ENCODE results near the gene SELENOO. TPM values are rescaled to one million over a fixed set of nuclear protein-coding genes. Genes with fewer than 3 reads are reported as not detected.
A peak's percentile ranks its signal among the peaks of the same experiment; 100 is the strongest.

SELENOO gene
- total and polyA plus RNA-seq, 2 of the 13 experiments (the other 11 are each of a cell fraction or from before 2014, with no cell fraction given) = 14.4 to 19.0 TPM

GRCh38 chr22:50251477-50252081, 50.8 kb downstream of the SELENOO start (continued):
- TF ChIP-seq ASH2L (IDR thresholded peaks at IDR 0.05; ENCODE audit: insufficient read length, low read depth, low read length) (peak; percentile 8), ZNF746 (CRISPR knock-in tag; IDR thresholded peaks at IDR 0.05) (no peak), KLF9 (CRISPR knock-in tag; IDR thresholded peaks at IDR 0.05; ENCODE audit: low read depth) (no peak), IRF1 (CRISPR knock-in tag; IDR thresholded peaks at IDR 0.05; ENCODE audit: low read depth) (no peak), ZNF781 (CRISPR knock-in tag; IDR thresholded peaks at IDR 0.05; ENCODE audit: borderline replicate concordance, not compliant biosample characterization) (no peak), ZKSCAN5 (CRISPR knock-in tag; IDR thresholded peaks at IDR 0.05) (no peak), SMYD3 (CRISPR knock-in tag; IDR thresholded peaks at IDR 0.05) (no peak), ZNF383 (CRISPR knock-in tag; IDR thresholded peaks at IDR 0.05; ENCODE audit: borderline replicate concordance) (no peak), ZC3H13 (CRISPR knock-in tag; IDR thresholded peaks at IDR 0.05) (no peak), ZBED4 (CRISPR knock-in tag; IDR thresholded peaks at IDR 0.05; ENCODE audit: borderline replicate concordance) (no peak), ZFAT (CRISPR knock-in tag; conservative IDR thresholded peaks at IDR 0.05) (no peak), PAF1 (CRISPR knock-in tag; IDR thresholded peaks at IDR 0.05) (no peak), NFATC3 (CRISPR knock-in tag; IDR thresholded peaks at IDR 0.05) (no peak), ZNF572 (CRISPR knock-in tag; IDR thresholded peaks at IDR 0.05) (no peak), ZNF33A (CRISPR knock-in tag; IDR thresholded peaks at IDR 0.05; ENCODE audit: borderline replicate concordance) (no peak), DNMT1 (CRISPR knock-in tag; IDR thresholded peaks at IDR 0.05) (no peak), TEF (CRISPR knock-in tag; IDR thresholded peaks at IDR 0.05) (no peak), FOSL2 (CRISPR knock-in tag; IDR thresholded peaks at IDR 0.05) (no peak)
- TF ChIP-seq, protein P1, sequence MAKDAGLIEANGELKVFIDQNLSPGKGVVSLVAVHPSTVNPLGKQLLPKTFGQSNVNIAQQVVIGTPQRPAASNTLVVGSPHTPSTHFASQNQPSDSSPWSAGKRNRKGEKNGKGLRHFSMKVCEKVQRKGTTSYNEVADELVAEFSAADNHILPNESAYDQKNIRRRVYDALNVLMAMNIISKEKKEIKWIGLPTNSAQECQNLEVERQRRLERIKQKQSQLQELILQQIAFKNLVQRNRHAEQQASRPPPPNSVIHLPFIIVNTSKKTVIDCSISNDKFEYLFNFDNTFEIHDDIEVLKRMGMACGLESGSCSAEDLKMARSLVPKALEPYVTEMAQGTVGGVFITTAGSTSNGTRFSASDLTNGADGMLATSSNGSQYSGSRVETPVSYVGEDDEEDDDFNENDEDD (CRISPR knock-in tag; IDR thresholded peaks at IDR 0.05; ENCODE audit: borderline replicate concordance) = no peak
- TF ChIP-seq, protein P2, sequence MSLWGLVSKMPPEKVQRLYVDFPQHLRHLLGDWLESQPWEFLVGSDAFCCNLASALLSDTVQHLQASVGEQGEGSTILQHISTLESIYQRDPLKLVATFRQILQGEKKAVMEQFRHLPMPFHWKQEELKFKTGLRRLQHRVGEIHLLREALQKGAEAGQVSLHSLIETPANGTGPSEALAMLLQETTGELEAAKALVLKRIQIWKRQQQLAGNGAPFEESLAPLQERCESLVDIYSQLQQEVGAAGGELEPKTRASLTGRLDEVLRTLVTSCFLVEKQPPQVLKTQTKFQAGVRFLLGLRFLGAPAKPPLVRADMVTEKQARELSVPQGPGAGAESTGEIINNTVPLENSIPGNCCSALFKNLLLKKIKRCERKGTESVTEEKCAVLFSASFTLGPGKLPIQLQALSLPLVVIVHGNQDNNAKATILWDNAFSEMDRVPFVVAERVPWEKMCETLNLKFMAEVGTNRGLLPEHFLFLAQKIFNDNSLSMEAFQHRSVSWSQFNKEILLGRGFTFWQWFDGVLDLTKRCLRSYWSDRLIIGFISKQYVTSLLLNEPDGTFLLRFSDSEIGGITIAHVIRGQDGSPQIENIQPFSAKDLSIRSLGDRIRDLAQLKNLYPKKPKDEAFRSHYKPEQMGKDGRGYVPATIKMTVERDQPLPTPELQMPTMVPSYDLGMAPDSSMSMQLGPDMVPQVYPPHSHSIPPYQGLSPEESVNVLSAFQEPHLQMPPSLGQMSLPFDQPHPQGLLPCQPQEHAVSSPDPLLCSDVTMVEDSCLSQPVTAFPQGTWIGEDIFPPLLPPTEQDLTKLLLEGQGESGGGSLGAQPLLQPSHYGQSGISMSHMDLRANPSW (CRISPR knock-in tag; IDR thresholded peaks at IDR 0.05; ENCODE audit: borderline replicate concordance) = no peak

All from HepG2 (cell line).